GM12878 (cell line): Measurements from ENCODE around the gene SPRED3. TPM values are rescaled to one million over a fixed set of nuclear protein-coding genes. Genes with fewer than 3 reads are reported as not detected.

Experiments
- ATAC-seq: fragments of 200-7000 bp; cut with Tn5 transposase; 3 replicates; pipeline ENCODE4 v1.9.1; 2020; ENCODE audit warnings: mild to moderate bottlenecking, moderate library complexity
- BruUV-seq: library from RNA; stranded (reverse); fragments of 400-500 nt; replicated peaks from 2 replicates; lab custom pipeline; 2021; lab: Mats Ljungman, UMichigan
- CTCF ChIA-PET: fragments of 300-600 bp; sonication (Branson Sonifier 250); formaldehyde crosslinking; extraction: SDS; loops from one replicate; lab custom pipeline; 2021; ENCODE audit warnings: inconsistent platforms; lab: Yijun Ruan, JAX
- POLR2A ChIA-PET: fragments of 350-600 bp; formaldehyde crosslinking; extraction: SDS; loops from one replicate; lab custom pipeline; 2021; ENCODE audit warnings: inconsistent platforms; lab: Charles Lee
- RAD21 ChIA-PET: fragments of 300-600 bp; sonication (Branson Sonifier 250); formaldehyde crosslinking; loops from one replicate; lab custom pipeline; 2023; ENCODE audit warnings: antibody characterized with exemption; ENCODE audit not compliant: unreplicated experiment; lab: Charles Lee
- SMC1A ChIA-PET: fragments of 300-600 bp; sonication (Branson Sonifier 250); formaldehyde crosslinking; loops from one replicate; lab custom pipeline; 2023; ENCODE audit not compliant: unreplicated experiment, uncharacterized antibody; lab: Charles Lee
- DNase-seq: peaks from one replicate; pipeline ENCODE4 v3.0.0-alpha.2; 2011; ENCODE audit warnings: low read depth, low spot score
- FAIRE-seq: peaks from 3 replicates; lab custom pipeline; 2011; peaks lifted over from hg19 to GRCh38; lab: Jason Lieb, UNC
- H2AFZ ChIP-seq: 2 replicates; pipeline ENCODE4 v1.6.0; 2011; ENCODE audit warnings: low read depth, low read length, control low read depth; ENCODE audit not compliant: control insufficient read depth
- H3K27ac ChIP-seq: 2 replicates; pipeline ENCODE4 v1.5.1; 2011; ENCODE audit warnings: control low read depth; ENCODE audit not compliant: control insufficient read depth, insufficient read depth
- H3K27me3 ChIP-seq, 2 experiments: replicated peaks in 1 of 2; 2 replicates each; pipeline versions ENCODE4 v1.6.0 to v1.6.1; 2011; ENCODE audit warnings: low read length in 1 of 2; ENCODE audit not compliant: control insufficient read depth in 2 of 2, insufficient read depth in 2 of 2
- H3K36me3 ChIP-seq, 2 experiments: 2 replicates each; pipeline ENCODE4 v1.5.1; 2011; ENCODE audit warnings: low read length in 1 of 2; ENCODE audit not compliant: control insufficient read depth in 2 of 2, insufficient read depth in 2 of 2
- H3K4me1 ChIP-seq: 2 replicates; pipeline ENCODE4 v1.6.1; 2011; ENCODE audit warnings: mild to moderate bottlenecking, low read length, moderate library complexity, mixed read lengths; ENCODE audit not compliant: control insufficient read depth, insufficient read depth
- H3K4me2 ChIP-seq: 2 replicates; pipeline ENCODE4 v1.6.0; 2011; ENCODE audit warnings: control low read depth; ENCODE audit not compliant: control insufficient read depth, insufficient read depth
- H3K4me3 ChIP-seq: fragments of 200-600 bp; sonication (generic); 2 replicates; pipeline ENCODE4 v1.5.1; 2016
- H3K79me2 ChIP-seq: 2 replicates; pipeline ENCODE4 v1.6.0; 2011; ENCODE audit warnings: low read length; ENCODE audit not compliant: control insufficient read depth, insufficient read depth
- H3K9ac ChIP-seq: 2 replicates; pipeline ENCODE4 v1.8.0; 2011; ENCODE audit warnings: low read length, control low read depth, mixed read lengths; ENCODE audit not compliant: control insufficient read depth, insufficient read depth
- H3K9me3 ChIP-seq: replicated peaks from 3 replicates; pipeline ENCODE4 v1.5.1; 2011; ENCODE audit warnings: mild to moderate bottlenecking, low read length; ENCODE audit not compliant: control insufficient read depth, insufficient read depth
- H4K20me1 ChIP-seq: 2 replicates; pipeline ENCODE4 v1.6.0; 2011; ENCODE audit not compliant: control insufficient read depth, insufficient read depth
- ATF2 ChIP-seq: IDR thresholded peaks from 2 replicates; pipeline ENCODE4 v1.6.1; 2012; ENCODE audit warnings: low read length, inconsistent platforms
- CEBPZ ChIP-seq: fragments of 150-350 bp; IDR thresholded peaks from 2 replicates; pipeline ENCODE4 v1.6.1; 2016; ENCODE audit warnings: low read depth, low read length
- FOXK2 ChIP-seq: fragments of 450-650 bp; IDR thresholded peaks from 2 replicates; pipeline ENCODE4 v1.6.1; 2017; ENCODE audit warnings: mild to moderate bottlenecking, moderate library complexity
- IKZF1 ChIP-seq: fragments of 450-650 bp; conservative IDR thresholded peaks from 2 replicates; pipeline ENCODE4 v1.6.1; 2017; ENCODE audit warnings: antibody characterized with exemption, mild to moderate bottlenecking
- KLF5 ChIP-seq: fragments of 450-650 bp; IDR thresholded peaks from 2 replicates; pipeline ENCODE4 v1.6.1; 2014; ENCODE audit warnings: mild to moderate bottlenecking; ENCODE audit not compliant: partially characterized antibody
- NR2C2 ChIP-seq: IDR thresholded peaks from 2 replicates; pipeline ENCODE4 v1.6.1; 2011; ENCODE audit warnings: borderline replicate concordance, low read depth; ENCODE audit not compliant: control insufficient read depth, insufficient read length
- NR2F1 ChIP-seq: fragments of 450-650 bp; conservative IDR thresholded peaks from 2 replicates; pipeline ENCODE4 v1.6.1; 2017; ENCODE audit warnings: mild to moderate bottlenecking
- PRDM15 ChIP-seq: fragments of 450-650 bp; formaldehyde crosslinking; IDR thresholded peaks from 2 replicates; pipeline ENCODE4 v1.4.0; 2020; ENCODE audit warnings: mild to moderate bottlenecking, moderate library complexity
- YBX1 ChIP-seq: fragments of 450-650 bp; IDR thresholded peaks from 2 replicates; pipeline ENCODE4 v1.6.1; 2016; ENCODE audit warnings: antibody characterized with exemption
- WGBS: methylation state at CpG from one replicate; pipeline ENCODE4 v1.1.6; 2016; ENCODE audit warnings: low lambda C conversion rate; ENCODE audit not compliant: insufficient replicate concordance, insufficient coverage; ENCODE audit errors: missing lambda C conversion rate; 5-methylcytosine and 5-hydroxymethylcytosine counted together
- in situ Hi-C: fragments of 300-500 bp; cut with MboI; formaldehyde crosslinking; loops from 9 replicates; pipeline ENCODE4 v1.14.3; 2018; ENCODE audit warnings: mixed read lengths
- intact Hi-C: fragments of 100-400 bp; cut with micrococcal nuclease; formaldehyde crosslinking; loops from one replicate; pipeline ENCODE4 v1.14.2; 2022; ENCODE audit not compliant: unreplicated experiment
- polyA plus RNA-seq, 11 experiments: library from polyadenylated mRNA; depleted of rRNA in 4 of 11; unstranded in 6 of 11; stranded (reverse) in 5 of 11; fragments of >200 nt; fragmentation: Nextera tagmentation in 4 of 11; fragmentation: Illumina TruSeq in 1 of 11; extraction: Ambion mirVana in 4 of 11; extraction: Trizol in 1 of 11; gene quantifications; 1 replicate in 1 of 11; 2 replicates in 10 of 11; pipeline versions ENCODE4 v1.2.1 to v1.2.3, GENCODE V29; 2011 to 2016; ENCODE audit warnings: inconsistent platforms in 2 of 11, missing spikeins in 2 of 11, low read depth in 1 of 11
- total RNA-seq, 4 experiments: library from RNA; depleted of rRNA in 3 of 4; stranded (reverse); fragments of >200 nt in 3 of 4; fragmentation: Illumina TruSeq in 1 of 4; extraction: Trizol in 1 of 4; gene quantifications; 2 replicates each; pipeline versions ENCODE4 v1.2.1 to v1.2.3, GENCODE V29; 2013 to 2021

Gene SPRED3
- total and polyA plus RNA-seq, 10 of the 15 experiments (the other 5 are each of a cell fraction or from before 2014, with no cell fraction given) = 0.09 to 1.5 (median 0.31) TPM; not detected in 2

GRCh38 chr19:38402623-38402966 lies 14.1 kb downstream of the SPRED3 start (continued):
- no peak for TF ChIP-seq KLF5

GRCh38 chr19:38402967-38403674 lies 14.6 kb downstream of the SPRED3 start, which contains the start of gene FAM98C:
Gene FAM98C, plus strand, starts transcription at chr19:38403093. Its CDS starts 61 bp downstream, at chr19:38403154.
- Histone ChIP-seq H3K4me2 (peak within 1 kb of the TSS; percentile 92), H3K9ac (peak within 1 kb of the TSS; percentile 58; the same call in 1 of the 2 replicates), H3K4me1 (no peaks in the 10 kb centered on the region), H3K9me3 (no peaks in the 10 kb centered on the region), H3K36me3 (no peaks in the 10 kb centered on the region), H2AFZ (peak within 1 kb of the TSS; percentile 89), H3K4me3 (peak within 1 kb of the TSS; percentile 86), H3K27me3 (no peaks in the 10 kb centered on the region), H3K79me2 (no peaks in the 10 kb centered on the region), H3K27ac (peak within 1 kb of the TSS; percentile 72), H4K20me1 (no peaks in the 10 kb centered on the region)
- ChIA-PET SMC1A (interaction anchor here (0.6 to 3.8 kb wide), 22 partner anchors 14 to 531 kb away, joined by 3 to 18 read pairs (median 4); partner anchors contain the start of genes CAPN12, EIF3K, GGN and MAP4K1), POLR2A (interaction anchor here (1.0 to 2.7 kb wide), 7 partner anchors 13 to 332 kb away, joined by 3 to 13 read pairs (median 3); partner anchors contain the start of genes GGN, MAP4K1 and PSMD8), CTCF (interaction anchor here (0.5 to 3.2 kb wide), 51 partner anchors 8 to 531 kb away, joined by 3 to 30 read pairs (median 4); partner anchors contain the start of genes ACTN4, CATSPERG, EIF3K and GGN), RAD21 (interaction anchor here (0.6 to 3.1 kb wide), 52 partner anchors 9 to 569 kb away, joined by 3 to 46 read pairs (median 5); partner anchors contain the start of genes ACTN4, CATSPERG, ECH1 and EIF3K)
- intact Hi-C loops (loop anchor here (1.0 to 5.0 kb wide), 4 partner anchors 104 to 529 kb away; partner anchors contain the start of genes MRPS12 and SARS2), in situ Hi-C loops (loop anchor here (25.0 kb wide), 1 partner anchor 234 kb away; the partner anchor contains the start of gene ACTN4)
- no TSS peak for BruUV-seq
- 2% methylated on average over 63 of the region's 82 CpGs for WGBS
- ATAC-seq = peak; percentile 99
- FAIRE-seq = no peak
- peak; percentile 76 for DNase-seq
- peak; percentile 76 for TF ChIP-seq NR2F1
- peak; percentile 87 for TF ChIP-seq IKZF1
- no peak for TF ChIP-seq ATF2
- TF ChIP-seq FOXK2 = no peak
- no peak for TF ChIP-seq YBX1
- TF ChIP-seq NR2C2 = no peak
- no peak for TF ChIP-seq PRDM15 (CRISPR knock-in tag)
- TF ChIP-seq CEBPZ = peak; percentile 19; the same call in 1 of the 2 replicates
